Keratinocyte (primary cell): ENCODE results near the gene DYNC1I1.

ENCODE experiments used
- EZH2 ChIP-seq: IDR thresholded peaks from one replicate; pipeline ENCODE4 v1.6.1; 2012; ENCODE audit warnings: inconsistent platforms, mild to moderate bottlenecking, low read length, moderate library complexity
- TF ChIP-seq, protein P1 (sequence below), 3 experiments: IDR thresholded peaks in 1 of 3; conservative IDR thresholded peaks in 1 of 3; optimal IDR thresholded peaks in 1 of 3; 2 replicates in 2 of 3; 3 replicates in 1 of 3; pipeline versions ENCODE3 to v1.5.1; 2011; ENCODE audit warnings: low read length in 3 of 3, mild to moderate bottlenecking in 3 of 3, moderate library complexity in 2 of 3, control low read depth in 1 of 3, inconsistent platforms in 1 of 3; ENCODE audit not compliant: insufficient read depth in 2 of 3; ENCODE audit errors: extremely low read depth in 1 of 3

DNA sequence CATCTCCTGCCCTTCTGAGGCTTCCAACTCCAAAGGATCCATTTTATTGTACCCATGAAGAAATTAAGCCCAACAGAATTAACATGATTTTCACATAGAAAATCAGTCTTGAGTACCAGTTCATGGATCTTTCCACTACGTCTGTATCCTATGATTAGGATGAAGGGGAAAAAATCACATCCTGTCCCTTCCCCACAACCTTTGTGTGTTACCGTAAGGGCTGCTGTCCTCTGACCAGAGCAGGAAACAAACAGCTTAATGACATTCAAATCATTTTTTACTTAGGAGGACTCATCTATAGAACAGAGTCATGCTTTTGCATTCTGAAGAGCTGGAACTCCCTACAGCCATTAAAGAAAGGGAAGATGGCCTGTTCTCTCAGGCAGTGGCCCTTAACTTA lies 241.5 kb downstream of the DYNC1I1 start:
- TF ChIP-seq, protein P1, sequence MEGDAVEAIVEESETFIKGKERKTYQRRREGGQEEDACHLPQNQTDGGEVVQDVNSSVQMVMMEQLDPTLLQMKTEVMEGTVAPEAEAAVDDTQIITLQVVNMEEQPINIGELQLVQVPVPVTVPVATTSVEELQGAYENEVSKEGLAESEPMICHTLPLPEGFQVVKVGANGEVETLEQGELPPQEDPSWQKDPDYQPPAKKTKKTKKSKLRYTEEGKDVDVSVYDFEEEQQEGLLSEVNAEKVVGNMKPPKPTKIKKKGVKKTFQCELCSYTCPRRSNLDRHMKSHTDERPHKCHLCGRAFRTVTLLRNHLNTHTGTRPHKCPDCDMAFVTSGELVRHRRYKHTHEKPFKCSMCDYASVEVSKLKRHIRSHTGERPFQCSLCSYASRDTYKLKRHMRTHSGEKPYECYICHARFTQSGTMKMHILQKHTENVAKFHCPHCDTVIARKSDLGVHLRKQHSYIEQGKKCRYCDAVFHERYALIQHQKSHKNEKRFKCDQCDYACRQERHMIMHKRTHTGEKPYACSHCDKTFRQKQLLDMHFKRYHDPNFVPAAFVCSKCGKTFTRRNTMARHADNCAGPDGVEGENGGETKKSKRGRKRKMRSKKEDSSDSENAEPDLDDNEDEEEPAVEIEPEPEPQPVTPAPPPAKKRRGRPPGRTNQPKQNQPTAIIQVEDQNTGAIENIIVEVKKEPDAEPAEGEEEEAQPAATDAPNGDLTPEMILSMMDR (optimal IDR thresholded peaks at IDR 0.05 in 1 of 3, IDR thresholded peaks at IDR 0.05 in 1 of 3, conservative IDR thresholded peaks at IDR 0.05 in 1 of 3; ENCODE audit: extremely low read depth in 1 of 3, insufficient read depth in 2 of 3, low read length in 3 of 3), result no peak
- TF ChIP-seq EZH2, result no peak
